K562 (cell line): ENCODE measurements around the gene RIPK3. TPM values are rescaled to one million over a fixed set of nuclear protein-coding genes. Genes with fewer than 3 reads are reported as not detected.

ENCODE experiments used
- CBX3 ChIP-seq, 2 experiments: IDR thresholded peaks; 1 replicate in 1 of 2; 2 replicates in 1 of 2; pipeline ENCODE4 v1.6.1; 2012; ENCODE audit warnings: inconsistent platforms in 2 of 2, low read length in 2 of 2, borderline replicate concordance in 1 of 2, control low read depth in 1 of 2
- HNRNPUL1 ChIP-seq: fragments of 200-400 bp; formaldehyde crosslinking; IDR thresholded peaks from 2 replicates; pipeline ENCODE4 v1.6.1; 2017; ENCODE audit warnings: low read length
- KDM1A ChIP-seq, 2 experiments: fragments of 450-650 bp; IDR thresholded peaks; 2 replicates each; pipeline ENCODE4 v1.6.1; 2016; ENCODE audit warnings: mild to moderate bottlenecking in 2 of 2
- MCM7 ChIP-seq, 2 experiments: fragments of 450-650 bp; IDR thresholded peaks; 2 replicates each; pipeline ENCODE4 v1.6.1; 2016 to 2018
- MEF2A ChIP-seq: IDR thresholded peaks from 2 replicates; pipeline ENCODE4 v1.6.1; 2011; ENCODE audit warnings: low read depth, mild to moderate bottlenecking, low read length, moderate library complexity; ENCODE audit not compliant: control insufficient read depth
- MYNN ChIP-seq, 2 experiments: sonication (generic); formaldehyde crosslinking in 1 of 2; IDR thresholded peaks; 2 replicates each; pipeline versions ENCODE4 v1.5.0 to v1.6.1; 2016 to 2020; ENCODE audit warnings: antibody characterized with exemption in 1 of 2, missing genetic modification reagents in 1 of 2
- NBN ChIP-seq: fragments of 450-650 bp; IDR thresholded peaks from 2 replicates; pipeline ENCODE4 v1.6.1; 2016; ENCODE audit warnings: low read depth, mild to moderate bottlenecking
- NR1H2 ChIP-seq: sonication (generic); formaldehyde crosslinking; IDR thresholded peaks from 2 replicates; pipeline ENCODE4 v1.4.0; 2020; ENCODE audit warnings: mild to moderate bottlenecking, missing genetic modification reagents
- PHB ChIP-seq: fragments of 250-450 bp; sonication (Bioruptor Pico); IDR thresholded peaks from 2 replicates; pipeline ENCODE4 v1.5.0; 2021
- RAD21 ChIP-seq, 2 experiments: fragments of 250-450 bp in 1 of 2; fragments of 450-650 bp in 1 of 2; sonication (Bioruptor Pico) in 1 of 2; formaldehyde crosslinking in 1 of 2; IDR thresholded peaks in 1 of 2; conservative IDR thresholded peaks in 1 of 2; 2 replicates each; pipeline versions ENCODE4 v1.4.0 to v1.8.0; 2020 to 2022; ENCODE audit warnings: mild to moderate bottlenecking in 2 of 2, moderate library complexity in 1 of 2
- RCOR1 ChIP-seq, 2 experiments: IDR thresholded peaks; 2 replicates each; pipeline ENCODE4 v1.6.1; 2012; ENCODE audit warnings: low read depth in 2 of 2, low read length in 2 of 2, borderline replicate concordance in 1 of 2, improper control_type of control experiment in 1 of 2
- RFX7 ChIP-seq: fragments of 250-450 bp; sonication (Bioruptor Pico); IDR thresholded peaks from 2 replicates; pipeline ENCODE4 v1.5.1; 2021; ENCODE audit warnings: mild to moderate bottlenecking
- SRF ChIP-seq, 2 experiments: fragments of 250-450, 450-650 bp in 1 of 2; sonication (Bioruptor Pico) in 1 of 2; sonication (generic) in 1 of 2; formaldehyde crosslinking; IDR thresholded peaks; 2 replicates each; pipeline versions ENCODE4 v1.5.0 to v1.5.1; 2020 to 2022; ENCODE audit warnings: mild to moderate bottlenecking in 1 of 2, missing genetic modification reagents in 1 of 2
- TBL1XR1 ChIP-seq, 2 experiments: IDR thresholded peaks; 2 replicates each; pipeline ENCODE4 v1.6.1; 2012; ENCODE audit warnings: improper control_type of control experiment in 2 of 2, low read length in 2 of 2, mild to moderate bottlenecking in 1 of 2
- ZNF3 ChIP-seq: fragments of 250-450 bp; sonication (Bioruptor Pico); IDR thresholded peaks from 2 replicates; pipeline ENCODE4 v1.5.0; 2021; ENCODE audit warnings: mild to moderate bottlenecking, moderate library complexity
- ZNF75A ChIP-seq: fragments of 450-650 bp; formaldehyde crosslinking; IDR thresholded peaks from 2 replicates; pipeline ENCODE4 v1.4.0; 2020; ENCODE audit warnings: mild to moderate bottlenecking
- polyA plus RNA-seq, 8 experiments: library from polyadenylated mRNA; depleted of rRNA in 4 of 8; stranded (reverse) in 5 of 8; unstranded in 3 of 8; fragments of >200 nt; fragmentation: Nextera tagmentation in 2 of 8; fragmentation: Illumina TruSeq in 1 of 8; extraction: Ambion mirVana in 2 of 8; extraction: Trizol in 1 of 8; gene quantifications; 2 replicates each; pipeline versions ENCODE4 v1.2.1 to v1.2.3, GENCODE V29; 2011 to 2014; ENCODE audit warnings: inconsistent platforms in 1 of 8, missing spikeins in 1 of 8
- total RNA-seq, 7 experiments: library from RNA; depleted of rRNA in 6 of 7; stranded (reverse); fragments of >200 nt in 6 of 7; fragmentation: Illumina TruSeq in 2 of 7; extraction: Trizol in 2 of 7; gene quantifications; 2 replicates each; pipeline versions ENCODE4 v1.2.1 to v1.2.3, GENCODE V29; 2011 to 2021; ENCODE audit warnings: low replicate concordance in 1 of 7
- TF ChIP-seq, protein P1 (sequence below): sonication (generic); formaldehyde crosslinking; IDR thresholded peaks from 2 replicates; pipeline ENCODE4 v1.8.1; 2022; ENCODE audit warnings: missing genetic modification reagents
- TF ChIP-seq, protein P2 (sequence below): fragments of 250-450 bp; sonication (Bioruptor Pico); IDR thresholded peaks from 2 replicates; pipeline ENCODE4 v1.5.0; 2021
- TF ChIP-seq, protein P3 (sequence below): fragments of 250-450 bp; sonication (Bioruptor Pico); IDR thresholded peaks from 2 replicates; pipeline ENCODE4 v1.9.0; 2021; ENCODE audit warnings: mild to moderate bottlenecking

The RIPK3 gene
- total and polyA plus RNA-seq, 9 of the 15 experiments (the other 6 are each of a cell fraction or from before 2014, with no cell fraction given), result 0.03 to 0.43 (median 0.28) TPM; not detected in 3

DNA sequence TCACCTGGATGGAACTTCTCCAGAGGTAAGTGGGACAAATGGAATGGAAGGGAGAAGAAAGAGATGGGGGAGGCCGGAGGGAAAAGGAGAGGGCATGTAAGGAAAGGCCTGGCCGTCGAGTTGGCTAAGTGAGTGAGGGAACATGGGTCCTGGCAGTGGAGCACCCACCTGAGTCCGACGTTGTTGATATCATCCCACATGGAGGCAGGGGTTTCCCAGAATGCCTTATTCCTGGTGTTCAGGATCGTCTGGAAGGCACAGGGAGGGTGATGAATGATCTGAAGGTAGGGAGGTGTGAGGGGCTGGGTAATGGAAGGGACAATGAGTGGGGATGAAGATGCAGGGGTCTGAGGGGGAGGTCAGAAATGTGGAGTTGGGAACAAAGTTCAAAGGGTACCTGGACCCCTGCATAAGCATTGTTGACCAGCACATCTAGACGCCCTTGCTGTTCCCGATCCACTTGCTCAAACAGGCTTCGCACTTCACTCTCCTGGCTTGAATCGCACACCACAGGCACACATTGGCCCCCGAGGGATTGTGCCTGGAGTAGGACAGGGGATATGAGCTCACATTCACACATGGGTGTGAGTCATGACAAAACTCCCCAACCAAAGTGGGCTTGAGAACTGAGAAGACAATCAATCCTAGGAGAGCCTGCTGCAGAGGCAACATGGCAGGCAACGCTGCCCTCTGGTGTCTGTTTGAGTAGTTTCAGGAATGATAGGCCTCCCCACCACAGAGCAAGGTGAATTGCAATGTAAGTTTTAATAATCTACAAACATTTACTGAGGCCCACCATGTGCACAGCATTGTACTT is 43.2 kb downstream of the RIPK3 start (continued):
- TF ChIP-seq NR1H2 (CRISPR knock-in tag), result 0 out of 2 replicates have a peak, but pooled peaks have one; percentile 47
- no peak for TF ChIP-seq RCOR1 (IDR thresholded peaks at IDR 0.05; ENCODE audit: borderline replicate concordance in 1 of 2, low read depth in 2 of 2, low read length in 2 of 2)
- TF ChIP-seq, protein P1, sequence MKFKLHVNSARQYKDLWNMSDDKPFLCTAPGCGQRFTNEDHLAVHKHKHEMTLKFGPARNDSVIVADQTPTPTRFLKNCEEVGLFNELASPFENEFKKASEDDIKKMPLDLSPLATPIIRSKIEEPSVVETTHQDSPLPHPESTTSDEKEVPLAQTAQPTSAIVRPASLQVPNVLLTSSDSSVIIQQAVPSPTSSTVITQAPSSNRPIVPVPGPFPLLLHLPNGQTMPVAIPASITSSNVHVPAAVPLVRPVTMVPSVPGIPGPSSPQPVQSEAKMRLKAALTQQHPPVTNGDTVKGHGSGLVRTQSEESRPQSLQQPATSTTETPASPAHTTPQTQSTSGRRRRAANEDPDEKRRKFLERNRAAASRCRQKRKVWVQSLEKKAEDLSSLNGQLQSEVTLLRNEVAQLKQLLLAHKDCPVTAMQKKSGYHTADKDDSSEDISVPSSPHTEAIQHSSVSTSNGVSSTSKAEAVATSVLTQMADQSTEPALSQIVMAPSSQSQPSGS (CRISPR knock-in tag), result no peak
- no peak for TF ChIP-seq HNRNPUL1
- no peak for TF ChIP-seq KDM1A (IDR thresholded peaks at IDR 0.05)
- TF ChIP-seq MYNN (IDR thresholded peaks at IDR 0.05), result no peak
- no peak for TF ChIP-seq MYNN (CRISPR knock-in tag; IDR thresholded peaks at IDR 0.05)
- no peak for TF ChIP-seq MCM7 (IDR thresholded peaks at IDR 0.05)
- no peak for TF ChIP-seq SRF (CRISPR knock-in tag; IDR thresholded peaks at IDR 0.05)
- TF ChIP-seq, protein P2, sequence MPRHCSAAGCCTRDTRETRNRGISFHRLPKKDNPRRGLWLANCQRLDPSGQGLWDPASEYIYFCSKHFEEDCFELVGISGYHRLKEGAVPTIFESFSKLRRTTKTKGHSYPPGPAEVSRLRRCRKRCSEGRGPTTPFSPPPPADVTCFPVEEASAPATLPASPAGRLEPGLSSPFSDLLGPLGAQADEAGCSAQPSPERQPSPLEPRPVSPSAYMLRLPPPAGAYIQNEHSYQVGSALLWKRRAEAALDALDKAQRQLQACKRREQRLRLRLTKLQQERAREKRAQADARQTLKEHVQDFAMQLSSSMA (CRISPR knock-in tag), result no peak
- no peak for TF ChIP-seq ZNF3 (CRISPR knock-in tag)
- no peak for TF ChIP-seq CBX3 (IDR thresholded peaks at IDR 0.05; ENCODE audit: borderline replicate concordance in 1 of 2, low read length in 2 of 2)
- no peak for TF ChIP-seq TBL1XR1 (IDR thresholded peaks at IDR 0.05; ENCODE audit: low read length in 2 of 2)
- TF ChIP-seq RAD21 (CRISPR knock-in tag; conservative IDR thresholded peaks at IDR 0.05 in 1 of 2, IDR thresholded peaks at IDR 0.05 in 1 of 2), result peak; percentile 80 to 86
- no peak for TF ChIP-seq NBN
- TF ChIP-seq MEF2A, result no peak
- no peak for TF ChIP-seq RFX7 (CRISPR knock-in tag)
- TF ChIP-seq PHB, result no peak
- TF ChIP-seq, protein P3, sequence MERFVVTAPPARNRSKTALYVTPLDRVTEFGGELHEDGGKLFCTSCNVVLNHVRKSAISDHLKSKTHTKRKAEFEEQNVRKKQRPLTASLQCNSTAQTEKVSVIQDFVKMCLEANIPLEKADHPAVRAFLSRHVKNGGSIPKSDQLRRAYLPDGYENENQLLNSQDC (CRISPR knock-in tag), result no peak
- TF ChIP-seq ZNF75A (CRISPR knock-in tag), result no peak
